PC-3 (cell line): ENCODE results near the gene SNTG2.

Source experiments
- EZH2 ChIP-seq: fragments of 300-600 bp; sonication (generic); IDR thresholded peaks from one replicate; pipeline ENCODE4 v1.6.1; 2017; ENCODE audit warnings: antibody characterized with exemption, mild to moderate bottlenecking, low read length; ENCODE audit not compliant: unreplicated experiment
- TF ChIP-seq, protein P1 (sequence below): fragments of 300-600 bp; sonication (generic); conservative IDR thresholded peaks from 2 replicates; pipeline ENCODE4 v1.5.1; 2017; ENCODE audit warnings: antibody characterized with exemption, low read depth, mild to moderate bottlenecking, low read length

GRCh38 chr2:1010415-1010930 lies 59.8 kb downstream of the SNTG2 start:
- TF ChIP-seq EZH2: no peak
- TF ChIP-seq, protein P1, sequence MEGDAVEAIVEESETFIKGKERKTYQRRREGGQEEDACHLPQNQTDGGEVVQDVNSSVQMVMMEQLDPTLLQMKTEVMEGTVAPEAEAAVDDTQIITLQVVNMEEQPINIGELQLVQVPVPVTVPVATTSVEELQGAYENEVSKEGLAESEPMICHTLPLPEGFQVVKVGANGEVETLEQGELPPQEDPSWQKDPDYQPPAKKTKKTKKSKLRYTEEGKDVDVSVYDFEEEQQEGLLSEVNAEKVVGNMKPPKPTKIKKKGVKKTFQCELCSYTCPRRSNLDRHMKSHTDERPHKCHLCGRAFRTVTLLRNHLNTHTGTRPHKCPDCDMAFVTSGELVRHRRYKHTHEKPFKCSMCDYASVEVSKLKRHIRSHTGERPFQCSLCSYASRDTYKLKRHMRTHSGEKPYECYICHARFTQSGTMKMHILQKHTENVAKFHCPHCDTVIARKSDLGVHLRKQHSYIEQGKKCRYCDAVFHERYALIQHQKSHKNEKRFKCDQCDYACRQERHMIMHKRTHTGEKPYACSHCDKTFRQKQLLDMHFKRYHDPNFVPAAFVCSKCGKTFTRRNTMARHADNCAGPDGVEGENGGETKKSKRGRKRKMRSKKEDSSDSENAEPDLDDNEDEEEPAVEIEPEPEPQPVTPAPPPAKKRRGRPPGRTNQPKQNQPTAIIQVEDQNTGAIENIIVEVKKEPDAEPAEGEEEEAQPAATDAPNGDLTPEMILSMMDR: no peak
